Germinal center (tissue), 1 donor: ENCODE data around the gene URGCP.
"Not testable (repeated sequence)": the region's sequence is repeated elsewhere in the genome, so short reads cannot be mapped to it uniquely, and the experiment has no call there.

Experiments
- DNase-seq: peaks from one replicate; pipeline ENCODE4 v3.0.0; 2012; ENCODE audit warnings: mixed read lengths, low spot score

The URGCP gene

GRCh38 chr7:43834463-43835251, 71.7 kb downstream of the URGCP start:
- DNase-seq = no peak

DNA sequence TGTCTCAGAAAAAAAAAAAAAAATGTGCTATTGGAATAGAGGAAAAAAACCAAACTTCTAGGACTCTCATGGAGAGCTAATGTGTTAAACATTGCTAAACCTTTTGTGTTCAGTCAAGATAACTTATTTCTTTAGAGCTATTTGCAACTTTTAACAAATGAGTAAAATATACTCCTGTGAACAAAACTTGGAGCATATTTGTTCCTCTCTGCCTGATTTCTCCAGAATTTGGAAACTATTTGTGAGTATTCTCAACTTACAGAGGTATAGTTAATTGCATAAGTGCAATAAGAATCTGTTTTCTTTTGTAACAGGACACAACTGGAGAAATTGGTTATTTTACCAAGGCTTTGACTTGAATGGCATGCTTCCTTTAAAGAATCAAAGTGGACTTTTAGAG, 75.5 kb downstream of the URGCP start:
- not testable (repeated sequence) for DNase-seq
